Glutamatergic neuron (in vitro differentiated cells): ENCODE data around the gene TPGS1. TPM values are rescaled to one million over a fixed set of nuclear protein-coding genes. Genes with fewer than 3 reads are reported as not detected.

Experiments used
- DNase-seq: peaks from one replicate; pipeline ENCODE4 v3.0.0; 2022
- H3K27ac Mint-ChIP-seq: one replicate; pipeline ENCODE4 v1.8.0; 2020; ENCODE audit warnings: mild to moderate bottlenecking, mixed read lengths, inconsistent platforms; ENCODE audit not compliant: unreplicated experiment
- H3K27me3 Mint-ChIP-seq: one replicate; pipeline ENCODE4 v1.8.0; 2020; ENCODE audit warnings: mild to moderate bottlenecking, moderate library complexity, mixed read lengths, inconsistent platforms; ENCODE audit not compliant: unreplicated experiment
- H3K36me3 Mint-ChIP-seq: one replicate; pipeline ENCODE4 v1.8.0; 2020; ENCODE audit warnings: mild to moderate bottlenecking, mixed read lengths, inconsistent platforms; ENCODE audit not compliant: unreplicated experiment
- H3K4me1 Mint-ChIP-seq: one replicate; pipeline ENCODE4 v1.8.0; 2020; ENCODE audit warnings: mild to moderate bottlenecking, low read depth, mixed read lengths, inconsistent platforms; ENCODE audit not compliant: unreplicated experiment
- H3K4me3 Mint-ChIP-seq: one replicate; pipeline ENCODE4 v1.8.0; 2020; ENCODE audit warnings: mild to moderate bottlenecking, mixed read lengths, inconsistent platforms; ENCODE audit not compliant: unreplicated experiment
- H3K9me3 Mint-ChIP-seq: one replicate; pipeline ENCODE4 v1.8.0; 2020; ENCODE audit warnings: mild to moderate bottlenecking, moderate library complexity, mixed read lengths, inconsistent platforms; ENCODE audit not compliant: unreplicated experiment
- CTCF ChIP-seq: fragments of 200-600 bp; sonication (generic); IDR thresholded peaks from one replicate; pipeline ENCODE4 v1.5.0; 2021; ENCODE audit not compliant: partially characterized antibody, unreplicated experiment
- total RNA-seq: library from RNA; stranded (reverse); fragmentation: NEBNext Ultra II Directional; extraction: Animal tissue kit (Norgen Biotek cat#: 25700); gene quantifications from one replicate; pipeline ENCODE4 v1.2.1, GENCODE V29; 2021; ENCODE audit not compliant: unreplicated experiment

TPGS1 gene
- total RNA-seq, 1 donor from 2014 or later = 20.0 TPM

- Mint-ChIP-seq H3K4me3 (peak within 1 kb of the TSS; percentile 91), H3K9me3 (peaks cover 16% of the 10 kb centered on the region), H3K4me1 (peaks cover 3% of the 10 kb centered on the region), H3K36me3 (peaks cover 10% of the 10 kb centered on the region), H3K27ac (peak within 1 kb of the TSS; percentile 99), H3K27me3 (peaks cover 18% of the 10 kb centered on the region)
- DNase-seq = peak; percentile 86
- no peak for TF ChIP-seq CTCF
Measured at GRCh38 chr19:460877-461720, 46.2 kb upstream of the TPGS1 start, which contains the start of gene SHC2. Gene SHC2, minus strand, starts transcription at chr19:461033. Its CDS starts 37 bp downstream, at chr19:460996.

GRCh38 chr19:461721-462551, 45.4 kb upstream of the TPGS1 start:
- Mint-ChIP-seq H3K27me3 (peaks cover 12% of the 10 kb centered on the region), H3K4me3 (peak overlapping the region; percentile 77), H3K36me3 (peaks cover 5% of the 10 kb centered on the region), H3K27ac (peak overlapping the region; percentile 91), H3K4me1 (peaks cover 3% of the 10 kb centered on the region), H3K9me3 (peaks cover 16% of the 10 kb centered on the region)
- TF ChIP-seq CTCF = no peak
- DNase-seq = peak; percentile 90

- DNase-seq = no peak
- no peaks in the 10 kb centered on the region for H3K36me3 Mint-ChIP-seq
- peaks cover 10% of the 10 kb centered on the region for H3K27me3 Mint-ChIP-seq
- H3K27ac Mint-ChIP-seq = no peak overlapping the region
- H3K4me1 Mint-ChIP-seq = no peaks in the 10 kb centered on the region
- peaks cover 13% of the 10 kb centered on the region for H3K9me3 Mint-ChIP-seq
- TF ChIP-seq CTCF = no peak
- H3K4me3 Mint-ChIP-seq = no peak overlapping the region
Measured at GRCh38 chr19:463483-464207, 43.7 kb upstream of the TPGS1 start.

- H3K27ac Mint-ChIP-seq = no peak overlapping the region
- H3K36me3 Mint-ChIP-seq = no peaks in the 10 kb centered on the region
- H3K4me1 Mint-ChIP-seq = no peaks in the 10 kb centered on the region
- no peak overlapping the region for H3K4me3 Mint-ChIP-seq
- H3K27me3 Mint-ChIP-seq = peaks cover 10% of the 10 kb centered on the region
- no peak for TF ChIP-seq CTCF
- no peak for DNase-seq
- H3K9me3 Mint-ChIP-seq = peaks cover 13% of the 10 kb centered on the region
Measured at GRCh38 chr19:464208-464545, 43.1 kb upstream of the TPGS1 start.
